ENCODE data around the gene HRAS.
A peak's percentile ranks its signal among the peaks of the same experiment; 100 is the strongest.

The HRAS gene

GRCh38 chr11:567011-567628 lies 31.7 kb upstream of the HRAS start:
- no peak for DNase-seq

- DNase-seq, result no peak
Observed at GRCh38 chr11:565921-566509, 30.6 kb upstream of the HRAS start.

- no peak for DNase-seq
Observed at GRCh38 chr11:563812-564578, 28.6 kb upstream of the HRAS start.

- no peak for DNase-seq
Observed at GRCh38 chr11:563066-563811, 27.9 kb upstream of the HRAS start.

- DNase-seq, result no peak
Observed at GRCh38 chr11:562046-562645, 26.8 kb upstream of the HRAS start.

GRCh38 chr11:561148-562003 lies 26.0 kb upstream of the HRAS start:
- no peak for DNase-seq

GRCh38 chr11:560305-561147 lies 25.1 kb upstream of the HRAS start, which contains the start of the genes LMNTD2 and RASSF7:
LMNTD2 (minus strand) TSS chr11:560738; CDS start chr11:560716, 22 bp downstream.
RASSF7 (plus strand) TSS chr11:560970; CDS start chr11:561769, 799 bp downstream.
- DNase-seq, result peak; percentile 96

- no peak for DNase-seq
Observed at GRCh38 chr11:559712-560304, 24.4 kb upstream of the HRAS start.

- no peak for DNase-seq
Observed at GRCh38 chr11:559020-559620, 23.7 kb upstream of the HRAS start.

- DNase-seq, result no peak
Observed at GRCh38 chr11:558503-558902, 23.1 kb upstream of the HRAS start.

GRCh38 chr11:557328-558132 lies 22.2 kb upstream of the HRAS start:
- DNase-seq, result no peak

- DNase-seq, result no peak
Observed at GRCh38 chr11:556662-557256, 21.4 kb upstream of the HRAS start.

GRCh38 chr11:555780-556661 lies 20.6 kb upstream of the HRAS start:
- no peak for DNase-seq

- no peak for DNase-seq
Observed at GRCh38 chr11:555227-555779, 19.9 kb upstream of the HRAS start.

- peak; percentile 85 for DNase-seq
Observed at GRCh38 chr11:554428-555226, 19.3 kb upstream of the HRAS start.

GRCh38 chr11:553988-554340 lies 18.6 kb upstream of the HRAS start:
- DNase-seq, result no peak
